ENCODE measurements around the gene FAR1. TPM values are rescaled to one million over a fixed set of nuclear protein-coding genes. Genes with fewer than 3 reads are reported as not detected.

Gene FAR1
- polyA plus RNA-seq, 3 donors: 47.2 to 77.0 (median 52.6) TPM

GRCh38 chr11:13644997-13645687, 23.3 kb upstream of the FAR1 start:
- WGBS (ENCODE audit: insufficient coverage): no CpG with 5 or more reads among the region's 7 CpGs
- Histone ChIP-seq H3K4me2 (replicated peaks; ENCODE audit: extremely low read depth, low read length, poor library complexity, severe bottlenecking) (no peak overlapping the region), H4K20me1 (ENCODE audit: insufficient read depth, low read length) (no peaks in the 10 kb centered on the region), H3K9me3 (replicated peaks in 1 of 2; ENCODE audit: control insufficient read depth in 1 of 2, insufficient read depth in 1 of 2, low read length in 2 of 2) (peaks cover 6% of the 10 kb centered on the region in 2 donors), H3K79me2 (ENCODE audit: insufficient read depth, low read length) (no peaks in the 10 kb centered on the region), H3K4me3 (replicated peaks in 1 of 3; ENCODE audit: low read depth in 2 of 3, low read length in 3 of 3) (no peak overlapping the region), H3K4me1 (ENCODE audit: control insufficient read depth in 1 of 2, insufficient read depth in 2 of 2, low read length in 2 of 2) (no peaks in the 10 kb centered on the region), H3K27me3 (ENCODE audit: control insufficient read depth in 2 of 2, insufficient read depth in 2 of 2, low read length in 2 of 2) (peaks cover 0 to 3% of the 10 kb centered on the region in 2 donors), H3K27ac (ENCODE audit: low read depth in 1 of 2, low read length in 2 of 2) (no peak overlapping the region), H2AFZ (ENCODE audit: insufficient read depth, low read depth, low read length, poor library complexity, severe bottlenecking) (no peak overlapping the region), H3K36me3 (replicated peaks in 1 of 2; ENCODE audit: control insufficient read depth in 1 of 2, insufficient read depth in 2 of 2, low read length in 2 of 2) (no peaks in the 10 kb centered on the region), H3K9ac (ENCODE audit: insufficient read depth, low read length, poor library complexity, severe bottlenecking) (no peak overlapping the region)
- Mint-ChIP-seq H3K4me1 (no peaks in the 10 kb centered on the region), H3K27me3 (ENCODE audit: low read depth in 3 of 3) (peaks cover 2 to 12% (median 9%) of the 10 kb centered on the region in 3 donors), H3K9me3 (peaks cover 0 to 14% (median 4%) of the 10 kb centered on the region in 7 donors), H3K36me3 (no peaks in the 10 kb centered on the region), H3K4me3 (no peak overlapping the region), H3K27ac (no peak overlapping the region)
- DNase-seq: no peak
- intact Hi-C loops (cut with micrococcal nuclease): no loop called here
- no peak for TF ChIP-seq CTCF (IDR thresholded peaks at IDR 0.05)

- Histone ChIP-seq H3K27ac (ENCODE audit: low read depth in 1 of 2, low read length in 2 of 2) (no peak overlapping the region), H3K9me3 (replicated peaks in 1 of 2; ENCODE audit: control insufficient read depth in 1 of 2, insufficient read depth in 1 of 2, low read length in 2 of 2) (peaks cover 6 to 14% of the 10 kb centered on the region in 2 donors), H3K79me2 (ENCODE audit: insufficient read depth, low read length) (no peaks in the 10 kb centered on the region), H4K20me1 (ENCODE audit: insufficient read depth, low read length) (no peaks in the 10 kb centered on the region), H3K36me3 (replicated peaks in 1 of 2; ENCODE audit: control insufficient read depth in 1 of 2, insufficient read depth in 2 of 2, low read length in 2 of 2) (no peaks in the 10 kb centered on the region), H3K4me3 (replicated peaks in 1 of 3; ENCODE audit: low read depth in 2 of 3, low read length in 3 of 3) (no peak overlapping the region), H3K27me3 (ENCODE audit: control insufficient read depth in 2 of 2, insufficient read depth in 2 of 2, low read length in 2 of 2) (peaks cover 0 to under 1% of the 10 kb centered on the region in 2 donors), H2AFZ (ENCODE audit: insufficient read depth, low read depth, low read length, poor library complexity, severe bottlenecking) (no peak overlapping the region), H3K4me2 (replicated peaks; ENCODE audit: extremely low read depth, low read length, poor library complexity, severe bottlenecking) (no peak overlapping the region), H3K4me1 (ENCODE audit: control insufficient read depth in 1 of 2, insufficient read depth in 2 of 2, low read length in 2 of 2) (no peaks in the 10 kb centered on the region), H3K9ac (ENCODE audit: insufficient read depth, low read length, poor library complexity, severe bottlenecking) (no peak overlapping the region)
- H3K27ac Mint-ChIP-seq: no peak overlapping the region
- H3K36me3 Mint-ChIP-seq: no peaks in the 10 kb centered on the region
- H3K27me3 Mint-ChIP-seq (ENCODE audit: low read depth in 3 of 3): peaks cover 1 to 9% (median 3%) of the 10 kb centered on the region in 3 donors
- DNase-seq: no peak
- no peak overlapping the region for H3K4me3 Mint-ChIP-seq
- H3K4me1 Mint-ChIP-seq: no peaks in the 10 kb centered on the region
- 100% methylated on average over 1 of the region's 3 CpGs for WGBS (ENCODE audit: insufficient coverage)
- intact Hi-C loops (cut with micrococcal nuclease): no loop called here
- H3K9me3 Mint-ChIP-seq: peaks cover 0 to 21% (median 6%) of the 10 kb centered on the region in 7 donors
- TF ChIP-seq CTCF (IDR thresholded peaks at IDR 0.05): no peak
Observed at GRCh38 chr11:13647391-13647790, 21.1 kb upstream of the FAR1 start.

All from CD14-positive monocyte (primary cell).